H9 (cell line): Measurements from ENCODE around the gene IGFBP7. TPM values are rescaled to one million over a fixed set of nuclear protein-coding genes. Genes with fewer than 3 reads are reported as not detected.

Source experiments
- DNase-seq: peaks from one replicate; pipeline ENCODE4 v3.0.0-alpha.2; 2017
- H2AFZ ChIP-seq: one replicate; pipeline ENCODE4 v1.6.1; 2013; ENCODE audit warnings: mild to moderate bottlenecking, low read length, control low read depth, moderate library complexity
- H2AK5ac ChIP-seq: 2 replicates; pipeline ENCODE4 v1.6.1; 2013; ENCODE audit warnings: low read length, control low read depth, mixed read lengths; ENCODE audit not compliant: insufficient read length
- H2BK120ac ChIP-seq: one replicate; pipeline ENCODE4 v1.6.1; 2013; ENCODE audit warnings: low read depth, mild to moderate bottlenecking, low read length, control low read depth, inconsistent platforms; ENCODE audit not compliant: poor library complexity, severe bottlenecking
- H2BK12ac ChIP-seq: 2 replicates; pipeline ENCODE4 v1.6.1; 2013; ENCODE audit warnings: low read length, control low read depth, mixed read lengths, low read depth; ENCODE audit not compliant: insufficient read length
- H2BK15ac ChIP-seq: 2 replicates; pipeline ENCODE4 v1.6.1; 2013; ENCODE audit warnings: low read depth, low read length, control low read depth
- H2BK20ac ChIP-seq: one replicate; pipeline ENCODE4 v1.6.1; 2013; ENCODE audit warnings: low read depth, mild to moderate bottlenecking, low read length, control low read depth, inconsistent platforms; ENCODE audit not compliant: poor library complexity, severe bottlenecking
- H2BK5ac ChIP-seq: 2 replicates; pipeline ENCODE4 v1.6.1; 2013; ENCODE audit warnings: low read length, control low read depth, mixed read lengths; ENCODE audit not compliant: insufficient read length
- H3K14ac ChIP-seq: 2 replicates; pipeline ENCODE4 v1.6.1; 2013; ENCODE audit warnings: low read length, control low read depth; ENCODE audit not compliant: insufficient read depth
- H3K18ac ChIP-seq: 2 replicates; pipeline ENCODE4 v1.6.1; 2013; ENCODE audit warnings: low read depth, mild to moderate bottlenecking, mixed read lengths, low read length, control low read depth; ENCODE audit not compliant: insufficient read length
- H3K23ac ChIP-seq: 2 replicates; pipeline ENCODE4 v1.6.1; 2013; ENCODE audit warnings: low read length, control low read depth, mixed read lengths, low read depth; ENCODE audit not compliant: insufficient read length
- H3K23me2 ChIP-seq: 2 replicates; pipeline ENCODE4 v1.6.1; 2013; ENCODE audit warnings: low read depth, mild to moderate bottlenecking, mixed read lengths, low read length, control low read depth; ENCODE audit not compliant: insufficient read length, poor library complexity, severe bottlenecking
- H3K27ac ChIP-seq: 2 replicates; pipeline ENCODE4 v1.5.1; 2013; ENCODE audit warnings: low read length, control low read depth, mixed read lengths, low read depth; ENCODE audit not compliant: insufficient read length
- H3K27me3 ChIP-seq: 2 replicates; pipeline ENCODE4 v1.6.1; 2013; ENCODE audit warnings: low read length, control low read depth, inconsistent platforms; ENCODE audit not compliant: insufficient read depth
- H3K4ac ChIP-seq: 2 replicates; pipeline ENCODE4 v1.6.1; 2013; ENCODE audit warnings: low read depth, mild to moderate bottlenecking, control low read depth, inconsistent platforms, low read length, moderate library complexity
- H3K4me1 ChIP-seq: 2 replicates; pipeline ENCODE4 v1.6.1; 2013; ENCODE audit warnings: low read length, control low read depth, inconsistent platforms; ENCODE audit not compliant: insufficient read depth
- H3K4me2 ChIP-seq: 2 replicates; pipeline ENCODE4 v1.6.1; 2013; ENCODE audit warnings: low read length, control low read depth, mixed read lengths; ENCODE audit not compliant: insufficient read length, insufficient read depth
- H3K56ac ChIP-seq: 2 replicates; pipeline ENCODE4 v1.6.1; 2013; ENCODE audit warnings: low read depth, mild to moderate bottlenecking, mixed read lengths, low read length, control low read depth; ENCODE audit not compliant: insufficient read length
- H3K79me1 ChIP-seq: 2 replicates; pipeline ENCODE4 v1.6.1; 2013; ENCODE audit warnings: low read depth, mild to moderate bottlenecking, moderate library complexity, low read length, control low read depth, inconsistent platforms; ENCODE audit not compliant: insufficient read depth, poor library complexity, severe bottlenecking
- H3K79me2 ChIP-seq: 2 replicates; pipeline ENCODE4 v1.6.1; 2013; ENCODE audit warnings: low read length, control low read depth, inconsistent platforms; ENCODE audit not compliant: insufficient read depth
- H3K9ac ChIP-seq: 2 replicates; pipeline ENCODE4 v1.6.1; 2013; ENCODE audit warnings: low read length, control low read depth, mixed read lengths; ENCODE audit not compliant: insufficient read length; ENCODE audit errors: extremely low read depth
- H3K9me3 ChIP-seq: one replicate; pipeline ENCODE4 v1.6.1; 2013; ENCODE audit warnings: low read depth, low read length, inconsistent platforms; ENCODE audit not compliant: control insufficient read depth
- H3T11ph ChIP-seq: one replicate; pipeline ENCODE4 v1.6.1; 2013; ENCODE audit warnings: mild to moderate bottlenecking, low read length, control low read depth, inconsistent platforms
- H4K20me1 ChIP-seq: one replicate; pipeline ENCODE4 v1.6.1; 2013; ENCODE audit not compliant: control insufficient read depth, insufficient read length, insufficient read depth
- H4K5ac ChIP-seq: 2 replicates; pipeline ENCODE4 v1.6.1; 2013; ENCODE audit warnings: low read depth, mild to moderate bottlenecking, mixed read lengths, low read length, control low read depth; ENCODE audit not compliant: insufficient read length
- H4K8ac ChIP-seq: replicated peaks from 2 replicates; pipeline ENCODE4 v1.6.1; 2013; ENCODE audit warnings: low read length, control low read depth, mixed read lengths, low read depth; ENCODE audit not compliant: insufficient read length
- H4K91ac ChIP-seq: 2 replicates; pipeline ENCODE4 v1.6.1; 2013; ENCODE audit warnings: low read depth, mild to moderate bottlenecking, moderate library complexity, mixed read lengths, low read length, control low read depth; ENCODE audit not compliant: insufficient read length
- H3K27ac Mint-ChIP-seq, 3 experiments: 2 replicates in 2 of 3; 3 replicates in 1 of 3; pipeline ENCODE4 v1.8.0; 2020 to 2021; ENCODE audit warnings: mixed read lengths in 3 of 3, mild to moderate bottlenecking in 1 of 3, moderate library complexity in 1 of 3
- H3K27me3 Mint-ChIP-seq: 2 replicates; pipeline ENCODE4 v1.8.0; 2021; ENCODE audit warnings: low read depth, mild to moderate bottlenecking, moderate library complexity, mixed read lengths
- H3K36me3 Mint-ChIP-seq, 3 experiments: 2 replicates in 2 of 3; 3 replicates in 1 of 3; pipeline ENCODE4 v1.8.0; 2020 to 2021; ENCODE audit warnings: low read depth in 3 of 3, mixed read lengths in 3 of 3; ENCODE audit not compliant: insufficient read depth in 1 of 3
- H3K4me1 Mint-ChIP-seq, 2 experiments: 2 replicates each; pipeline ENCODE4 v1.8.0; 2020; ENCODE audit warnings: mixed read lengths in 2 of 2
- H3K4me3 Mint-ChIP-seq, 2 experiments: 2 replicates in 1 of 2; 3 replicates in 1 of 2; pipeline ENCODE4 v1.8.0; 2020 to 2021; ENCODE audit warnings: mild to moderate bottlenecking in 2 of 2, mixed read lengths in 2 of 2, moderate library complexity in 1 of 2
- H3K9me3 Mint-ChIP-seq, 2 experiments: 2 replicates in 1 of 2; 3 replicates in 1 of 2; pipeline ENCODE4 v1.8.0; 2020; ENCODE audit warnings: mild to moderate bottlenecking in 2 of 2, mixed read lengths in 2 of 2, moderate library complexity in 1 of 2
- WGBS: extraction: QIAGEN DNeasy Blood & Tissue Kit; methylation state at CpG from one replicate; pipeline ENCODE4 v1.1.7; 2013; ENCODE audit warnings: missing lambda C conversion rate, low lambda C conversion rate, mixed read lengths; ENCODE audit not compliant: insufficient read length; ENCODE audit errors: extremely low coverage; 5-methylcytosine and 5-hydroxymethylcytosine counted together
- total RNA-seq: library from RNA; stranded (reverse); gene quantifications from 2 replicates; pipeline ENCODE4 v1.2.1, GENCODE V29; 2021
- TF ChIP-seq, protein P1 (sequence below): fragments of 200-600 bp; sonication (generic); conservative IDR thresholded peaks from 3 replicates; pipeline ENCODE4 v1.8.0; 2021; ENCODE audit warnings: antibody characterized with exemption, mild to moderate bottlenecking

IGFBP7 gene
- total RNA-seq, 1 experiment from 2014 or later = 0.37 TPM

- Histone ChIP-seq H3K4me1 (no peaks in the 10 kb centered on the region), H3T11ph (no peak overlapping the region), H4K8ac (no peak overlapping the region), H3K4ac (no peak overlapping the region), H3K79me1 (no peaks in the 10 kb centered on the region), H3K79me2 (no peaks in the 10 kb centered on the region), H4K5ac (no peak overlapping the region), H4K91ac (no peak overlapping the region), H3K9me3 (no peaks in the 10 kb centered on the region), H2BK20ac (no peak overlapping the region), H3K18ac (no peak overlapping the region), H2BK5ac (no peak overlapping the region), H3K4me2 (no peak overlapping the region), H4K20me1 (no peaks in the 10 kb centered on the region), H3K56ac (no peak overlapping the region), H2AK5ac (no peak overlapping the region), H3K23me2 (no peaks in the 10 kb centered on the region), H2BK12ac (no peak overlapping the region), H3K27me3 (no peaks in the 10 kb centered on the region), H3K9ac (no peak overlapping the region), H2BK15ac (no peak overlapping the region), H3K27ac (no peak overlapping the region), H2BK120ac (no peak overlapping the region), H2AFZ (no peak overlapping the region), H3K14ac (no peak overlapping the region), H3K23ac (no peak overlapping the region)
- WGBS = no CpG with 5 or more reads among the region's 2 CpGs
- no peaks in the 10 kb centered on the region; a peak in 1 of 7 replicates for H3K36me3 Mint-ChIP-seq
- TF ChIP-seq, protein P1, sequence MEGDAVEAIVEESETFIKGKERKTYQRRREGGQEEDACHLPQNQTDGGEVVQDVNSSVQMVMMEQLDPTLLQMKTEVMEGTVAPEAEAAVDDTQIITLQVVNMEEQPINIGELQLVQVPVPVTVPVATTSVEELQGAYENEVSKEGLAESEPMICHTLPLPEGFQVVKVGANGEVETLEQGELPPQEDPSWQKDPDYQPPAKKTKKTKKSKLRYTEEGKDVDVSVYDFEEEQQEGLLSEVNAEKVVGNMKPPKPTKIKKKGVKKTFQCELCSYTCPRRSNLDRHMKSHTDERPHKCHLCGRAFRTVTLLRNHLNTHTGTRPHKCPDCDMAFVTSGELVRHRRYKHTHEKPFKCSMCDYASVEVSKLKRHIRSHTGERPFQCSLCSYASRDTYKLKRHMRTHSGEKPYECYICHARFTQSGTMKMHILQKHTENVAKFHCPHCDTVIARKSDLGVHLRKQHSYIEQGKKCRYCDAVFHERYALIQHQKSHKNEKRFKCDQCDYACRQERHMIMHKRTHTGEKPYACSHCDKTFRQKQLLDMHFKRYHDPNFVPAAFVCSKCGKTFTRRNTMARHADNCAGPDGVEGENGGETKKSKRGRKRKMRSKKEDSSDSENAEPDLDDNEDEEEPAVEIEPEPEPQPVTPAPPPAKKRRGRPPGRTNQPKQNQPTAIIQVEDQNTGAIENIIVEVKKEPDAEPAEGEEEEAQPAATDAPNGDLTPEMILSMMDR = no peak
- H3K4me1 Mint-ChIP-seq = no peaks in the 10 kb centered on the region
- H3K4me3 Mint-ChIP-seq = no peak overlapping the region
- H3K9me3 Mint-ChIP-seq = no peaks in the 10 kb centered on the region
- H3K27ac Mint-ChIP-seq = no peak overlapping the region
- H3K27me3 Mint-ChIP-seq = peaks cover 3% of the 10 kb centered on the region; the same call in 1 of the 2 replicates
- no peak for DNase-seq
Measured at GRCh38 chr4:57064120-57064519, 46.1 kb downstream of the IGFBP7 start.
